ENCODE results near the gene CMSS1. TPM values are rescaled to one million over a fixed set of nuclear protein-coding genes. Genes with fewer than 3 reads are reported as not detected.

CMSS1 gene
- total RNA-seq, 1 experiment from 2014 or later = 64.1 TPM

DNA sequence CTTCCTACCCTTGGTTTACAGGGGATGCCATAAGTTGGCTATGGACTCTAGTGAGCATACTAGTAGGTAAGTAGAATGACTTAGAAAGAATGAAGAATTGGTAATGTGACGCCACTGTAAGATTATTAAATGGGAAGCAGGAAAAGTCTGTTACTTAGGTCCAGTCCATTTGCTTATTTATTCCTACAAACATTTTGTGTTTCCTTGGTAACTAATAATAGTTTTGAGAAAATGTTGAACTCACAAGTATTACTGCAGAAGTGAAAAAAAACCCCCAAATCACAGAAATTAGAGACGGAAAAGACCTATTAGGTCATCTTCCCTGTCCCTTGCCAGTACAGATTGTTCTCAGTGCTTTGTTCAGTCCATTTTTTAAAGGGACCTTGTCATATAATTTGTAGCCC, 63.5 kb downstream of the CMSS1 start:
- H3K9me3 ChIP-seq (ENCODE audit: control insufficient read depth in 1 of 2, insufficient read depth in 1 of 2, low read depth in 1 of 2, low read length in 2 of 2) = no peaks in the 10 kb centered on the region
- RAD21 ChIA-PET (ENCODE audit: low non-redundant PET in 1 of 2, low total read pairs in 2 of 2, uncharacterized antibody in 2 of 2, unreplicated experiment in 2 of 2) = no interaction called here
- BruUV-seq (replicated peaks) = no TSS peak

More for the DNA sequence above, 63.5 kb downstream of the CMSS1 start:
- no peak overlapping the region for H3K27ac ChIP-seq (ENCODE audit: low read depth, low read length)
- no peak overlapping the region for H2AFZ ChIP-seq (ENCODE audit: low read depth, low read length, poor library complexity, severe bottlenecking)
- no peak for TF ChIP-seq ZNF274 (IDR thresholded peaks at IDR 0.05; ENCODE audit: low read depth, low read length)
- TF ChIP-seq, protein P1, sequence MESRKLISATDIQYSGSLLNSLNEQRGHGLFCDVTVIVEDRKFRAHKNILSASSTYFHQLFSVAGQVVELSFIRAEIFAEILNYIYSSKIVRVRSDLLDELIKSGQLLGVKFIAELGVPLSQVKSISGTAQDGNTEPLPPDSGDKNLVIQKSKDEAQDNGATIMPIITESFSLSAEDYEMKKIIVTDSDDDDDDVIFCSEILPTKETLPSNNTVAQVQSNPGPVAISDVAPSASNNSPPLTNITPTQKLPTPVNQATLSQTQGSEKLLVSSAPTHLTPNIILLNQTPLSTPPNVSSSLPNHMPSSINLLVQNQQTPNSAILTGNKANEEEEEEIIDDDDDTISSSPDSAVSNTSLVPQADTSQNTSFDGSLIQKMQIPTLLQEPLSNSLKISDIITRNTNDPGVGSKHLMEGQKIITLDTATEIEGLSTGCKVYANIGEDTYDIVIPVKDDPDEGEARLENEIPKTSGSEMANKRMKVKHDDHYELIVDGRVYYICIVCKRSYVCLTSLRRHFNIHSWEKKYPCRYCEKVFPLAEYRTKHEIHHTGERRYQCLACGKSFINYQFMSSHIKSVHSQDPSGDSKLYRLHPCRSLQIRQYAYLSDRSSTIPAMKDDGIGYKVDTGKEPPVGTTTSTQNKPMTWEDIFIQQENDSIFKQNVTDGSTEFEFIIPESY (IDR thresholded peaks at IDR 0.05; ENCODE audit: extremely low read depth, insufficient replicate concordance, low read length) = no peak
- no peak for TF ChIP-seq ELF1 (IDR thresholded peaks at IDR 0.05; ENCODE audit: borderline replicate concordance, low read depth)
- no peak for TF ChIP-seq CBX3 (IDR thresholded peaks at IDR 0.05; ENCODE audit: low read depth)
- TF ChIP-seq POLR2A (IDR thresholded peaks at IDR 0.05; ENCODE audit: borderline replicate concordance, extremely low read depth, insufficient read depth, insufficient read length) = no peak
- TF ChIP-seq, protein P2, sequence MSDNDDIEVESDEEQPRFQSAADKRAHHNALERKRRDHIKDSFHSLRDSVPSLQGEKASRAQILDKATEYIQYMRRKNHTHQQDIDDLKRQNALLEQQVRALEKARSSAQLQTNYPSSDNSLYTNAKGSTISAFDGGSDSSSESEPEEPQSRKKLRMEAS (IDR thresholded peaks at IDR 0.05) = no peak
- TF ChIP-seq REST (IDR thresholded peaks at IDR 0.05; ENCODE audit: low read depth) = no peak
- TF ChIP-seq ATF3 (IDR thresholded peaks at IDR 0.05) = no peak
- TF ChIP-seq EZH2phosphoT487 (IDR thresholded peaks at IDR 0.05; ENCODE audit: borderline replicate concordance) = no peak
- no peak for TF ChIP-seq SIN3A (IDR thresholded peaks at IDR 0.05; ENCODE audit: low read depth)
- TF ChIP-seq POLR2AphosphoS5 (IDR thresholded peaks at IDR 0.05; ENCODE audit: low read depth, low read length) = no peak
- TF ChIP-seq FOSL1 (IDR thresholded peaks at IDR 0.05; ENCODE audit: low read depth) = no peak
- no peak for TF ChIP-seq EGR1 (IDR thresholded peaks at IDR 0.05; ENCODE audit: low read depth)
- TF ChIP-seq SRF (IDR thresholded peaks at IDR 0.05; ENCODE audit: low read depth) = no peak
- H3K79me2 ChIP-seq (ENCODE audit: insufficient read depth, low read length) = 0 out of 2 replicates have a peak, but pooled peaks cover 2% of the 10 kb centered on the region
- H3K27me3 ChIP-seq (ENCODE audit: insufficient read depth, low read length) = no peaks in the 10 kb centered on the region
- H3K36me3 ChIP-seq (ENCODE audit: control insufficient read depth in 1 of 2, insufficient read depth in 2 of 2, low read length in 2 of 2) = no peaks in the 10 kb centered on the region
- no peaks in the 10 kb centered on the region for H3K9me2 ChIP-seq (ENCODE audit: insufficient read depth)
- intact Hi-C loops (cut with micrococcal nuclease) = no loop called here
- no peak overlapping the region for H3K4me2 ChIP-seq (ENCODE audit: low read length)
- ChIA-PET CTCF (no interaction called here), POLR2A (no interaction called here)
- no peak overlapping the region for H3K4me3 ChIP-seq (replicated peaks in 1 of 2; ENCODE audit: low read depth in 1 of 2, low read length in 2 of 2)
- H3K9ac ChIP-seq (ENCODE audit: low read length) = no peak overlapping the region
- no peak for ATAC-seq
- no peaks in the 10 kb centered on the region for H4K20me1 ChIP-seq (ENCODE audit: insufficient read depth)
- no peak for DNase-seq (ENCODE audit: low read depth, low spot score)
- H3K4me1 ChIP-seq (ENCODE audit: control insufficient read depth in 1 of 2, insufficient read depth in 2 of 2, low read length in 2 of 2) = peaks cover 0 to 13% of the 10 kb centered on the region in 2 experiments; a peak in 2 of 4 replicates
